H1 (cell line): ENCODE results near the gene GPC6. TPM values are rescaled to one million over a fixed set of nuclear protein-coding genes. Genes with fewer than 3 reads are reported as not detected.

ENCODE experiments used
- CTCF ChIA-PET: fragments of 300-600 bp; sonication (Branson Sonifier 250); formaldehyde crosslinking; loops from one replicate; lab custom pipeline; 2021; ENCODE audit not compliant: partially characterized antibody; lab: Charles Lee
- POLR2A ChIA-PET: fragments of 300-600 bp; sonication (Branson Sonifier 250); formaldehyde crosslinking; loops from one replicate; lab custom pipeline; 2021; ENCODE audit warnings: inconsistent platforms; ENCODE audit not compliant: partially characterized antibody; lab: Charles Lee
- DNase-seq, 2 experiments: peaks; one replicate each; pipeline versions ENCODE4 v3.0.0 to v3.0.0-alpha.2; 2010 to 2022; ENCODE audit warnings: low spot score in 2 of 2, low read depth in 1 of 2, mixed read lengths in 1 of 2
- FAIRE-seq: peaks from 2 replicates; lab custom pipeline; 2011; peaks lifted over from hg19 to GRCh38; lab: Jason Lieb, UNC
- H2AFZ ChIP-seq: 2 replicates; pipeline ENCODE4 v1.8.1; 2012; ENCODE audit warnings: low read length, inconsistent platforms
- H2AK5ac ChIP-seq: 2 replicates; pipeline ENCODE4 v1.6.1; 2013; ENCODE audit warnings: low read depth, low read length
- H2BK120ac ChIP-seq: replicated peaks from 2 replicates; pipeline ENCODE3; 2013; ENCODE audit warnings: low read depth, low read length, inconsistent platforms
- H2BK12ac ChIP-seq: 2 replicates; pipeline ENCODE4 v1.6.1; 2013; ENCODE audit warnings: low read depth, low read length
- H2BK15ac ChIP-seq: 2 replicates; pipeline ENCODE4 v1.6.1; 2013; ENCODE audit warnings: low read length
- H2BK20ac ChIP-seq: 2 replicates; pipeline ENCODE4 v1.6.1; 2013; ENCODE audit warnings: low read length
- H2BK5ac ChIP-seq: 2 replicates; pipeline ENCODE4 v1.6.1; 2013; ENCODE audit warnings: low read depth, low read length
- H3K14ac ChIP-seq: 2 replicates; pipeline ENCODE4 v1.6.1; 2013; ENCODE audit warnings: inconsistent platforms; ENCODE audit not compliant: insufficient read length
- H3K18ac ChIP-seq: 2 replicates; pipeline ENCODE4 v1.6.1; 2013; ENCODE audit warnings: low read length; ENCODE audit errors: extremely low read depth
- H3K23ac ChIP-seq: 2 replicates; pipeline ENCODE4 v1.6.1; 2013; ENCODE audit warnings: inconsistent platforms; ENCODE audit not compliant: insufficient read length
- H3K23me2 ChIP-seq: 2 replicates; pipeline ENCODE4 v1.6.1; 2013; ENCODE audit warnings: low read depth, low read length
- H3K27ac ChIP-seq: 2 replicates; pipeline ENCODE4 v1.6.1; 2011; ENCODE audit warnings: low read depth, low read length, inconsistent platforms
- H3K27me3 ChIP-seq, 4 experiments: replicated peaks in 1 of 4; 1 replicate in 1 of 4; 2 replicates in 3 of 4; pipeline versions ENCODE4 v1.6.1 to v1.8.1; 2011 to 2013; ENCODE audit warnings: low read length in 3 of 4, mild to moderate bottlenecking in 3 of 4, inconsistent platforms in 2 of 4, mixed read lengths in 2 of 4, moderate library complexity in 1 of 4; ENCODE audit not compliant: control insufficient read depth in 3 of 4, insufficient read depth in 3 of 4; ENCODE audit errors: extremely low read depth in 1 of 4
- H3K36me3 ChIP-seq, 4 experiments: 2 replicates each; pipeline versions ENCODE4 v1.6.1 to v1.8.1; 2011 to 2013; ENCODE audit warnings: mild to moderate bottlenecking in 4 of 4, low read length in 3 of 4, moderate library complexity in 2 of 4, control low read depth in 1 of 4, inconsistent platforms in 1 of 4; ENCODE audit not compliant: insufficient read depth in 4 of 4, control insufficient read depth in 2 of 4
- H3K4ac ChIP-seq: replicated peaks from 2 replicates; pipeline ENCODE3; 2013; ENCODE audit warnings: low read length, low read depth, mixed read lengths, inconsistent platforms; ENCODE audit not compliant: insufficient read length
- H3K4me1 ChIP-seq, 4 experiments: replicated peaks in 1 of 4; 1 replicate in 1 of 4; 2 replicates in 3 of 4; pipeline versions ENCODE4 v1.6.1 to v1.8.1; 2011 to 2013; ENCODE audit warnings: low read length in 3 of 4, inconsistent platforms in 2 of 4, mixed read lengths in 1 of 4; ENCODE audit not compliant: insufficient read depth in 4 of 4, control insufficient read depth in 3 of 4
- H3K4me2 ChIP-seq, 2 experiments: 2 replicates each; pipeline versions ENCODE4 v1.6.1 to v1.8.1; 2011 to 2013; ENCODE audit warnings: low read depth in 2 of 2, low read length in 2 of 2, control low read depth in 1 of 2, inconsistent platforms in 1 of 2, mild to moderate bottlenecking in 1 of 2; ENCODE audit not compliant: insufficient read depth in 1 of 2
- H3K4me3 ChIP-seq, 4 experiments: fragments of 200-600, 300-600 bp in 1 of 4; sonication (generic), shearing (Covaris generic), sonication (Bioruptor Twin) in 1 of 4; 2 replicates each; pipeline versions ENCODE4 v1.5.1 to v1.8.1; 2011 to 2016; ENCODE audit warnings: low read length in 4 of 4, low read depth in 3 of 4, control low read depth in 2 of 4, inconsistent platforms in 2 of 4, mild to moderate bottlenecking in 2 of 4, mixed read lengths in 1 of 4, moderate library complexity in 1 of 4; ENCODE audit not compliant: insufficient read depth in 2 of 4; ENCODE audit errors: extremely low read depth in 1 of 4
- H3K56ac ChIP-seq: replicated peaks from 2 replicates; pipeline ENCODE3; 2013; ENCODE audit warnings: low read depth, mild to moderate bottlenecking, mixed read lengths, low read length, inconsistent platforms; ENCODE audit not compliant: insufficient read length
- H3K79me1 ChIP-seq: 2 replicates; pipeline ENCODE4 v1.6.1; 2013; ENCODE audit warnings: low read depth, low read length, control low read depth
- H3K79me2 ChIP-seq, 2 experiments: 2 replicates each; pipeline versions ENCODE4 v1.6.1 to v1.8.1; 2012 to 2013; ENCODE audit warnings: low read length in 2 of 2, mild to moderate bottlenecking in 2 of 2, inconsistent platforms in 1 of 2; ENCODE audit not compliant: insufficient read depth in 2 of 2, control insufficient read depth in 1 of 2
- H3K9ac ChIP-seq, 4 experiments: replicated peaks in 1 of 4; 1 replicate in 1 of 4; 2 replicates in 3 of 4; pipeline versions ENCODE4 v1.6.1 to v1.8.1; 2011 to 2013; ENCODE audit warnings: low read depth in 3 of 4, low read length in 3 of 4, control low read depth in 2 of 4, mild to moderate bottlenecking in 2 of 4, moderate library complexity in 2 of 4, inconsistent platforms in 1 of 4; ENCODE audit errors: extremely low read depth in 1 of 4
- H3K9me3 ChIP-seq, 2 experiments: 2 replicates each; pipeline versions ENCODE4 v1.6.1 to v1.8.1; 2012 to 2013; ENCODE audit warnings: mild to moderate bottlenecking in 2 of 2, moderate library complexity in 2 of 2, control low read depth in 1 of 2, inconsistent platforms in 1 of 2, low read depth in 1 of 2, low read length in 1 of 2, mixed read lengths in 1 of 2; ENCODE audit not compliant: insufficient read depth in 2 of 2
- H4K20me1 ChIP-seq, 2 experiments: replicated peaks in 1 of 2; 2 replicates each; pipeline versions ENCODE3 to v1.8.1; 2011 to 2013; ENCODE audit warnings: inconsistent platforms in 2 of 2, low read length in 2 of 2, mild to moderate bottlenecking in 1 of 2; ENCODE audit not compliant: insufficient read depth in 2 of 2, control insufficient read depth in 1 of 2
- H4K5ac ChIP-seq: 2 replicates; pipeline ENCODE4 v1.6.1; 2013; ENCODE audit warnings: low read length, low read depth, mixed read lengths, inconsistent platforms; ENCODE audit not compliant: insufficient read length
- H4K8ac ChIP-seq: 2 replicates; pipeline ENCODE4 v1.8.0; 2013; ENCODE audit warnings: mild to moderate bottlenecking, moderate library complexity, low read length, inconsistent platforms; ENCODE audit not compliant: insufficient read depth; ENCODE audit errors: extremely low read depth
- H4K91ac ChIP-seq: replicated peaks from 2 replicates; pipeline ENCODE3; 2013; ENCODE audit warnings: low read length, mixed read lengths, inconsistent platforms; ENCODE audit not compliant: insufficient read length
- CTBP2 ChIP-seq: IDR thresholded peaks from 2 replicates; pipeline ENCODE4 v1.7.0; 2011; ENCODE audit warnings: borderline replicate concordance, mild to moderate bottlenecking, moderate library complexity, mixed read lengths, low read length; ENCODE audit not compliant: insufficient read depth, insufficient read length
- JUN ChIP-seq: IDR thresholded peaks from 2 replicates; pipeline ENCODE4 v1.6.1; 2011; ENCODE audit warnings: low read depth, mild to moderate bottlenecking, improper control_type of control experiment, low read length
- JUND ChIP-seq: IDR thresholded peaks from 2 replicates; pipeline ENCODE4 v1.6.1; 2011; ENCODE audit warnings: mild to moderate bottlenecking, improper control_type of control experiment, low read length
- RFX5 ChIP-seq: IDR thresholded peaks from 2 replicates; pipeline ENCODE4 v1.6.1; 2011; ENCODE audit warnings: low read depth, low read length, improper control_type of control experiment, borderline replicate concordance
- SIRT6 ChIP-seq: IDR thresholded peaks from one replicate; pipeline ENCODE4 v1.7.1; 2012; ENCODE audit warnings: low read length, inconsistent platforms
- SRF ChIP-seq: IDR thresholded peaks from 2 replicates; pipeline ENCODE4 v1.6.1; 2011; ENCODE audit warnings: mild to moderate bottlenecking, low read depth, low read length, moderate library complexity
- WGBS, 2 experiments: shearing (Covaris generic) in 1 of 2; methylation state at CpG; one replicate each; pipeline versions ENCODE4 v1.1.6 to v1.1.7; 2013 to 2015; ENCODE audit warnings: low lambda C conversion rate in 2 of 2, mixed read lengths in 2 of 2, inconsistent platforms in 1 of 2, low coverage in 1 of 2, missing lambda C conversion rate in 1 of 2; ENCODE audit not compliant: insufficient replicate concordance in 2 of 2, insufficient coverage in 1 of 2, insufficient read length in 1 of 2; ENCODE audit errors: extremely low coverage in 1 of 2, missing lambda C conversion rate in 1 of 2; 5-methylcytosine and 5-hydroxymethylcytosine counted together
- polyA plus RNA-seq, 7 experiments: library from polyadenylated mRNA; depleted of rRNA in 3 of 7; stranded (reverse) in 5 of 7; unstranded in 2 of 7; fragments of >200 nt in 5 of 7; fragments of 200-250 nt in 2 of 7; gene quantifications; 1 replicate in 5 of 7; 2 replicates in 1 of 7; 4 replicates in 1 of 7; pipeline versions ENCODE4 v1.2.1 to v1.2.3, GENCODE V29; 2011 to 2013; ENCODE audit warnings: missing spikeins in 2 of 7, mixed read lengths in 2 of 7
- total RNA-seq: library from RNA; stranded (reverse); fragmentation: NEBNext Ultra II Directional; extraction: Animal tissue kit (Norgen Biotek cat#: 25700); gene quantifications from 2 replicates; pipeline ENCODE4 v1.2.1, GENCODE V29; 2021
- TF ChIP-seq, protein P1 (sequence below), 3 experiments: IDR thresholded peaks; 1 replicate in 2 of 3; 2 replicates in 1 of 3; pipeline versions ENCODE4 v1.5.1 to v1.6.1; 2011; ENCODE audit warnings: low read length in 3 of 3, mild to moderate bottlenecking in 3 of 3, inconsistent platforms in 2 of 3, low read depth in 1 of 3, moderate library complexity in 1 of 3; ENCODE audit not compliant: insufficient read depth in 1 of 3; ENCODE audit errors: control extremely low read depth in 1 of 3
- TF ChIP-seq, protein P2 (sequence below): IDR thresholded peaks from 2 replicates; pipeline ENCODE4 v1.6.1; 2012; ENCODE audit warnings: inconsistent platforms

The GPC6 gene
- total and polyA plus RNA-seq, 2 of the 8 experiments (the other 6 are each of a cell fraction or from before 2014, with no cell fraction given): 5.4 to 12.0 TPM

DNA sequence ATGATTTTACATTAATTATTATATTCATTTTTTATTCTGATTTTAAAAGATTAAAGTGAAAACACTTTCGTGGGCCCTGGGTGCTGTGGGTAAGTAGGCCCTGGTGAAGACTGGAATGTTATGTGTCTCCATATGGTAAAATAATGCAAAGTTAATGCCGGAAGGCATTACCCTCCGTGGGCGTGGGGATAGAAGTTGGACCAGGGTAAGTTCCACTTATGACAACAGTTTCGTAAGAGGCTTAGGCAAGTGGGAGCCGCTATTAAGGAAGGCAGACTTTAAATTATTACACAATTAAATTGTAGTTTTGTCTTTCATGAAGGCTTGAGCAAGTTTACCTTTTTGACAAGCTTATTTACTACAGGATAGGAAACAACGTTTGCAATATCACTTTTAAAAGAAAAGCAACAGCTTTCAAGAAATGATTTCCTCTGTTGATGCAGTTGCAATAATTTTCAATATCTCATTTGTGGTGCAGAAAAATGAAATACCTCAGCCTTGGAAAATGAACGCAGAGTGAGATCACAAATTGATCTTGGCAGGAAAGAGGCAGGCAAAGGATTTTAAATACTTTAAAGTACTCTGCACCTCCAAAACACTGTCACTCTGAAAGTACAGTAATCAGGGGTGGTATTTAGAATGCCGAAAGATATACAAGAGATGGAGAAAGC is 942.3 kb downstream of the GPC6 start:
- Histone ChIP-seq H3K56ac (no peak overlapping the region), H2AK5ac (no peak overlapping the region), H4K20me1 (no peaks in the 10 kb centered on the region), H3K27me3 (no peaks in the 10 kb centered on the region), H3K4me3 (no peak overlapping the region), H3K23me2 (no peaks in the 10 kb centered on the region), H4K91ac (no peak overlapping the region), H3K23ac (no peak overlapping the region), H3K4me1 (peaks cover 0 to 9% (median 4%) of the 10 kb centered on the region in 4 experiments; a peak in 3 of 7 replicates), H3K9me3 (no peaks in the 10 kb centered on the region), H4K8ac (no peak overlapping the region), H3K14ac (no peak overlapping the region), H3K4ac (no peak overlapping the region), H2BK5ac (no peak overlapping the region), H2BK15ac (no peak overlapping the region), H4K5ac (no peak overlapping the region), H2BK120ac (no peak overlapping the region), H3K36me3 (no peaks in the 10 kb centered on the region), H3K27ac (no peak overlapping the region), H3K18ac (no peak overlapping the region), H2AFZ (no peak overlapping the region), H3K79me2 (no peaks in the 10 kb centered on the region), H3K4me2 (no peak overlapping the region), H3K79me1 (no peaks in the 10 kb centered on the region), H2BK12ac (no peak overlapping the region), H2BK20ac (no peak overlapping the region), H3K9ac (no peak overlapping the region)
- DNase-seq (no peak), FAIRE-seq (no peak)
- POLR2A ChIA-PET: no interaction called here
- CTCF ChIA-PET: interaction anchor here (0.9 kb wide), 1 partner anchor 18 kb away, joined by 3 read pairs; no protein-coding TSS in a partner anchor
- 88% methylated on average over 9 of the region's 9 CpGs; no CpG with 5 or more reads in 1 of the 2 experiments for WGBS, 2 experiments
- TF ChIP-seq RFX5: no peak
- no peak for TF ChIP-seq SIRT6
- TF ChIP-seq CTBP2: no peak
- TF ChIP-seq JUND: no peak
- TF ChIP-seq JUN: no peak
- TF ChIP-seq, protein P1, sequence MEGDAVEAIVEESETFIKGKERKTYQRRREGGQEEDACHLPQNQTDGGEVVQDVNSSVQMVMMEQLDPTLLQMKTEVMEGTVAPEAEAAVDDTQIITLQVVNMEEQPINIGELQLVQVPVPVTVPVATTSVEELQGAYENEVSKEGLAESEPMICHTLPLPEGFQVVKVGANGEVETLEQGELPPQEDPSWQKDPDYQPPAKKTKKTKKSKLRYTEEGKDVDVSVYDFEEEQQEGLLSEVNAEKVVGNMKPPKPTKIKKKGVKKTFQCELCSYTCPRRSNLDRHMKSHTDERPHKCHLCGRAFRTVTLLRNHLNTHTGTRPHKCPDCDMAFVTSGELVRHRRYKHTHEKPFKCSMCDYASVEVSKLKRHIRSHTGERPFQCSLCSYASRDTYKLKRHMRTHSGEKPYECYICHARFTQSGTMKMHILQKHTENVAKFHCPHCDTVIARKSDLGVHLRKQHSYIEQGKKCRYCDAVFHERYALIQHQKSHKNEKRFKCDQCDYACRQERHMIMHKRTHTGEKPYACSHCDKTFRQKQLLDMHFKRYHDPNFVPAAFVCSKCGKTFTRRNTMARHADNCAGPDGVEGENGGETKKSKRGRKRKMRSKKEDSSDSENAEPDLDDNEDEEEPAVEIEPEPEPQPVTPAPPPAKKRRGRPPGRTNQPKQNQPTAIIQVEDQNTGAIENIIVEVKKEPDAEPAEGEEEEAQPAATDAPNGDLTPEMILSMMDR (IDR thresholded peaks at IDR 0.05; ENCODE audit: control extremely low read depth in 1 of 3, insufficient read depth in 1 of 3, low read depth in 1 of 3, low read length in 3 of 3): no peak
- no peak for TF ChIP-seq SRF
- TF ChIP-seq, protein P2, sequence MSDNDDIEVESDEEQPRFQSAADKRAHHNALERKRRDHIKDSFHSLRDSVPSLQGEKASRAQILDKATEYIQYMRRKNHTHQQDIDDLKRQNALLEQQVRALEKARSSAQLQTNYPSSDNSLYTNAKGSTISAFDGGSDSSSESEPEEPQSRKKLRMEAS: no peak
